Measurements from ENCODE around the gene TARDBP. TPM values are rescaled to one million over a fixed set of nuclear protein-coding genes. Genes with fewer than 3 reads are reported as not detected.

The TARDBP gene
- total RNA-seq, 1 experiment from 2014 or later = 155 TPM

DNA sequence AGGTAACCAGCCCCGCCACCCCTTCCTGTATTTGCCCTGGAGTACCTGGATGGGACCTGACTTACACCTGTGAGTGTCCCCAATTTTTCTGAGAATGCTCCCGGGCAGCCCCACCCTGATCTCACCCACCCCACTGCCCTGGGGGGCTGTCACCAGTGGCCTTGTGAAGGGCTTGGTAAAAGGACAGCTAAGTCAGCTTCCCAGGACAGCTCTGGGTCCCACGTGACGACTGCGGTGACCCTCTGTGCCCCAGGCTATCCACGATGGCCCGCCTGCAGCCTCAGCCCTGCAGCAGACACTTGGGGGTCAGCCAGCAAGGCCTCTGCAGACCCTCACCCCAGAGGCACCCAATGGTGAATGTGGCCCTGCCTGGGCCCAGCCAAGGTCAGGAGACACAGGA lies 41.7 kb downstream of the TARDBP start:
- ATAC-seq (peak; percentile 1; the same call in 1 of the 2 replicates), DNase-seq (ENCODE audit: low read depth, low spot score) (no peak)
- H2AFZ ChIP-seq (ENCODE audit: low read depth, low read length, poor library complexity, severe bottlenecking) = no peak overlapping the region
- CTCF ChIA-PET = no interaction called here
- no TSS peak for BruUV-seq (replicated peaks)
- peaks cover 30% of the 10 kb centered on the region for H3K79me2 ChIP-seq (ENCODE audit: insufficient read depth, low read length)
- RAD21 ChIA-PET (ENCODE audit: low non-redundant PET in 1 of 2, low total read pairs in 2 of 2, uncharacterized antibody in 2 of 2, unreplicated experiment in 2 of 2) = no interaction called here
- H3K4me2 ChIP-seq (ENCODE audit: low read length) = no peak overlapping the region
- POLR2A ChIA-PET = no interaction called here
- no peaks in the 10 kb centered on the region for H3K27me3 ChIP-seq (ENCODE audit: insufficient read depth, low read length)
- no peak overlapping the region for H3K4me3 ChIP-seq (replicated peaks in 1 of 2; ENCODE audit: low read depth in 1 of 2, low read length in 2 of 2)
- TF ChIP-seq POLR2AphosphoS5 (IDR thresholded peaks at IDR 0.05; ENCODE audit: low read depth, low read length) (no peak), RAD21 (IDR thresholded peaks at IDR 0.05; ENCODE audit: low read depth) (no peak)
- peaks cover 0 to 14% of the 10 kb centered on the region in 2 experiments; a peak in 2 of 4 replicates for H3K4me1 ChIP-seq (ENCODE audit: control insufficient read depth in 1 of 2, insufficient read depth in 2 of 2, low read length in 2 of 2)
- H4K20me1 ChIP-seq (ENCODE audit: insufficient read depth) = no peaks in the 10 kb centered on the region
- no peaks in the 10 kb centered on the region for H3K9me2 ChIP-seq (ENCODE audit: insufficient read depth)
- H3K9ac ChIP-seq (ENCODE audit: low read length) = no peak overlapping the region
- H3K9me3 ChIP-seq (ENCODE audit: control insufficient read depth in 1 of 2, insufficient read depth in 1 of 2, low read depth in 1 of 2, low read length in 2 of 2) = no peaks in the 10 kb centered on the region
- intact Hi-C loops (cut with micrococcal nuclease) = no loop called here
- H3K36me3 ChIP-seq (ENCODE audit: control insufficient read depth in 1 of 2, insufficient read depth in 2 of 2, low read length in 2 of 2) = peaks cover 2 to 25% of the 10 kb centered on the region in 2 experiments; a peak in 2 of 4 replicates
- no peak overlapping the region for H3K27ac ChIP-seq (ENCODE audit: low read depth, low read length)

DNA sequence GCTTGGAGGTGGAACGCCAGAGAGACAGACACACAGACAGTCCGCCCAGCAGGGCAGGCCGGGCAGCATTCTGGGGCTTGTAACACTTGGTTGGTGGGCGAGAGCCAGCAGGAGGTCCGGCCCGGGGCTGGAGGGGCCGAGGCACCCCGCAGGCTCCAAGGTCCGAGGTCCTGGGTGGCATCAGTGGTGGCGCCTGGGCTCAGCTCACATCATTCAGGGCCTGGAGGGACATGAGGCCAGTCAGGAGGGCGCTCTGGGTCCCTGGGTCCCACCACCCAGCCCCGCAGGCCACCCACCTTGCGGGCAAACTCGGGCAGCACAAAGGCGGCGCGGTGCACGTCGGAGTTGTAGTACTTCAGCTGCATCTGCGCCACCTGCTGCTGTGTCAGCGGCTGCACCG lies 42.2 kb downstream of the TARDBP start:
- intact Hi-C loops (cut with micrococcal nuclease) = no loop called here
- ChIA-PET CTCF (no interaction called here), RAD21 (ENCODE audit: low non-redundant PET in 1 of 2, low total read pairs in 2 of 2, uncharacterized antibody in 2 of 2, unreplicated experiment in 2 of 2) (no interaction called here), POLR2A (no interaction called here)
- ATAC-seq = no peak
- no peak overlapping the region for H2AFZ ChIP-seq (ENCODE audit: low read depth, low read length, poor library complexity, severe bottlenecking)
- H3K4me3 ChIP-seq (replicated peaks in 1 of 2; ENCODE audit: low read depth in 1 of 2, low read length in 2 of 2) = no peak overlapping the region
- H3K4me1 ChIP-seq (ENCODE audit: control insufficient read depth in 1 of 2, insufficient read depth in 2 of 2, low read length in 2 of 2) = peaks cover 0 to 14% of the 10 kb centered on the region in 2 experiments; a peak in 2 of 4 replicates
- H3K27me3 ChIP-seq (ENCODE audit: insufficient read depth, low read length) = no peaks in the 10 kb centered on the region
- BruUV-seq (replicated peaks) = no TSS peak
- H3K79me2 ChIP-seq (ENCODE audit: insufficient read depth, low read length) = peaks cover 35% of the 10 kb centered on the region
- no peak for DNase-seq (ENCODE audit: low read depth, low spot score)
- H3K27ac ChIP-seq (ENCODE audit: low read depth, low read length) = no peak overlapping the region
- no peaks in the 10 kb centered on the region for H3K9me3 ChIP-seq (ENCODE audit: control insufficient read depth in 1 of 2, insufficient read depth in 1 of 2, low read depth in 1 of 2, low read length in 2 of 2)
- peaks cover 2 to 25% of the 10 kb centered on the region in 2 experiments; a peak in 2 of 4 replicates for H3K36me3 ChIP-seq (ENCODE audit: control insufficient read depth in 1 of 2, insufficient read depth in 2 of 2, low read length in 2 of 2)
- H3K9ac ChIP-seq (ENCODE audit: low read length) = no peak overlapping the region
- no peaks in the 10 kb centered on the region for H3K9me2 ChIP-seq (ENCODE audit: insufficient read depth)
- H4K20me1 ChIP-seq (ENCODE audit: insufficient read depth) = no peaks in the 10 kb centered on the region
- TF ChIP-seq FOSL1 (IDR thresholded peaks at IDR 0.05; ENCODE audit: low read depth) = no peak
- TF ChIP-seq, protein P1, sequence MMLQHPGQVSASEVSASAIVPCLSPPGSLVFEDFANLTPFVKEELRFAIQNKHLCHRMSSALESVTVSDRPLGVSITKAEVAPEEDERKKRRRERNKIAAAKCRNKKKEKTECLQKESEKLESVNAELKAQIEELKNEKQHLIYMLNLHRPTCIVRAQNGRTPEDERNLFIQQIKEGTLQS (IDR thresholded peaks at IDR 0.05) = no peak
- TF ChIP-seq EZH2phosphoT487 (IDR thresholded peaks at IDR 0.05; ENCODE audit: borderline replicate concordance) = no peak
- TF ChIP-seq ZNF274 (IDR thresholded peaks at IDR 0.05; ENCODE audit: low read depth, low read length) = no peak
- TF ChIP-seq JUND (IDR thresholded peaks at IDR 0.05) = no peak
- no peak overlapping the region for H3K4me2 ChIP-seq (ENCODE audit: low read length)

All from HCT116 (cell line).